VCaP (cell line): ENCODE data around the gene ANGEL1.

Experiments used
- H3K27ac ChIP-seq: fragments of 450-650 bp; 2 replicates; pipeline ENCODE4 v1.5.1; 2017
- TF ChIP-seq, protein P1 (sequence below): fragments of 450-650 bp; conservative IDR thresholded peaks from 2 replicates; pipeline ENCODE4 v1.5.1; 2017; ENCODE audit warnings: mild to moderate bottlenecking, moderate library complexity

Gene ANGEL1

DNA sequence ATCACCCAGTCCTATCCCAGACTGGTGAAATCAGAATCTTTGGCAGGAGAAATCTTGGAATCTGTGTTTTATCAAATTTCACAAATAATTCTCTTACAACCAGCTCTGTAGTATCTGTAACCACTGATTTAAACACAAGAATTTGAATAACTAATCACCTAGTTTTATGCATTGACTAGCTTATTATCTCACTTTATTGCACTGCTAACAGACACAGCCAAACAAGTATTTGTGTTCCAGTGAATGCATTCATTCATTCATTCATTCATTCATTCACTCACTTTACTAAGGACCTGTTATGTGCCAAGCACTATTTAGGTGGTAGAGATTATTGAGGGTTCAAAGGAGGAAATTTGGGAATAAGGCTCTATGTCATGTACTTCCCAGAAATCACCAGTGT lies 29.7 kb upstream of the ANGEL1 start:
- H3K27ac ChIP-seq, result no peak overlapping the region
- TF ChIP-seq, protein P1, sequence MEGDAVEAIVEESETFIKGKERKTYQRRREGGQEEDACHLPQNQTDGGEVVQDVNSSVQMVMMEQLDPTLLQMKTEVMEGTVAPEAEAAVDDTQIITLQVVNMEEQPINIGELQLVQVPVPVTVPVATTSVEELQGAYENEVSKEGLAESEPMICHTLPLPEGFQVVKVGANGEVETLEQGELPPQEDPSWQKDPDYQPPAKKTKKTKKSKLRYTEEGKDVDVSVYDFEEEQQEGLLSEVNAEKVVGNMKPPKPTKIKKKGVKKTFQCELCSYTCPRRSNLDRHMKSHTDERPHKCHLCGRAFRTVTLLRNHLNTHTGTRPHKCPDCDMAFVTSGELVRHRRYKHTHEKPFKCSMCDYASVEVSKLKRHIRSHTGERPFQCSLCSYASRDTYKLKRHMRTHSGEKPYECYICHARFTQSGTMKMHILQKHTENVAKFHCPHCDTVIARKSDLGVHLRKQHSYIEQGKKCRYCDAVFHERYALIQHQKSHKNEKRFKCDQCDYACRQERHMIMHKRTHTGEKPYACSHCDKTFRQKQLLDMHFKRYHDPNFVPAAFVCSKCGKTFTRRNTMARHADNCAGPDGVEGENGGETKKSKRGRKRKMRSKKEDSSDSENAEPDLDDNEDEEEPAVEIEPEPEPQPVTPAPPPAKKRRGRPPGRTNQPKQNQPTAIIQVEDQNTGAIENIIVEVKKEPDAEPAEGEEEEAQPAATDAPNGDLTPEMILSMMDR, result no peak

DNA sequence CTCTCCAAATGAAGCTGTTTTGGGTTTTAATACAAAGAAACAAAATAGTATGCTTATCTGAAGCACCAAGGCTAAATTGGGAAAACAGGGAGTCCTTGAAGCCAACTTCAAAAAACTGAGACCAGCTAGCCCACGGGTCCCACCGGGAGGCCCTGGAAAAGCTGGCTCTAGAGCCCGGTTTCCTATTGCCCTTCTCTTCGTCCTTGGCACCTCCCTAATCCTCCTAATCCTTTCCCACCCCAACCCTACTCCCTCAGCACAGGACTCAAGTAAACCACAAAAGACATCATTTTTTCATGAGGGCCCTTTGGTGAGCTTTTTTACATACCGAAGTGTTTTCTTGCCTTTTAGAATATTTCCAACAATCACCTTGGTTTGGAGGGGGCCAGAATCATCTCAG lies 24.8 kb upstream of the ANGEL1 start:
- H3K27ac ChIP-seq, result no peak overlapping the region
- TF ChIP-seq, protein P1, result no peak

DNA sequence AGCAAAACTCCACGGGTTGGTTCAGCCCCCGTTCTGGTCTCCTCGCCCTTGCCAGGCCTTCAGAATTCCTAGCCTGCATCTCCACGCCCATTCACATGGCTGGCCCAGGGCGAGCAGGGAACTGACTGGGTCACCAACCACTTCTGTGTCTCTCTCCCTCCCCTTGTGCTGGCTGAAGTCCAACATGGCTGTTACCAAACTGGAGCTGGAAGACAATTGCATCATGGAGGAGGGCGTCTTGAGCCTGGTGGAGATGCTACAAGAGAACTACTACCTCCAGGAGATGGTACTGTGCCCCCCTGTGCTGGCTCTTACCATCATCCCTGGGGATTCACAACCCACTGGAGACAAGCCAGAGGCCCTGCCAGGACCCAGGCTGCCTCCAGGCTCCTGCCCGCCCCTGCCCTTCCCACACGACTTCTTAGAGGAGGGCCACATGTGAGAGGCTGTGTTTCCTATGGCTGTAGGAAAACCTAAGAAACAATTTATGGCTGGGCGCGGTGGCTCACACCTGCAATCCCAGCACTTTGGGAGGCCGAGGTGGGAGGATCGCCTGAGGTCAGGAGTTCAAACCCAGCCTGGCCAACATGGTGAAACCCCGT lies 23.4 kb upstream of the ANGEL1 start:
- TF ChIP-seq, protein P1, result no peak

DNA sequence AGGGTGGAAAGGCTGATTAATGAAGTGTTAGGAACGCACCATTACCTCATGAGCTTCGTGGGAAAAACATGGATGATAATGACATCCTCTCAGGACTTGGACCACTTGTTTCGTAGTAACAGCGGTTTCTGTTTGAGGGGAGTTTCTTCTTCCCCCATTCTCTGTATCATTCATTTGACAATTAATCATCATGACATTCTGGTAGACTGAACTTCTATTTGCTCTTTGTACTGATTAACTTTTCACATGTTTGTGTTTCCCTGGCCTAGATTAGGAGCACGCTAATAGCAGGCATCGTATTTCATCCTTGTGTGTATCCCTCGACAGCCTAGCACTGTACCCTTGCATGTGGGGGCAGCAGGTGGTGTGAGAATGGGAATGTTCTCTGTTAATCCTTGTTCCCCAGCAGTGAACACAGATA lies 21.6 kb upstream of the ANGEL1 start:
- TF ChIP-seq, protein P1, result no peak
- H3K27ac ChIP-seq, result no peak overlapping the region; the same call in 1 of the 2 replicates

More for the DNA sequence above, 23.4 kb upstream of the ANGEL1 start:
- H3K27ac ChIP-seq, result no peak overlapping the region

DNA sequence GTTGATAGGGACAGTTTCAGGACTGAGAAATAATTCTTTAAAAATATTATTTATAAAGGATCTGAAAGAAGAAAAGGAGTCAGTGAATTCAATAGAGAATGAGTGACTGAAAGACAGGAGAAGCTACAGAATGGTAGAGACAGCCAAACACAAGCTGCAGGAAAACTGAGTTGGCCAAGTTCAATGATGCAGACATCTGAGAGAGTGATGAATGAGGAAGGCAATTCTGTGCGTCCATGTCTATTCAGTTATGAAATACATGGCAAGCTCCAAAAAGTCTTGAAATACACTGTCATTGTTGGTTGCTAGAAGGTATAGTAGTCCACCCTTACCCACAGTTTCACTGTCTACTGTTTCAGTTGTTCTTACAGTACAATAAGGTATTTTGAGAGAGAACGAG lies 20.3 kb upstream of the ANGEL1 start:
- TF ChIP-seq, protein P1, result no peak
- H3K27ac ChIP-seq, result no peak overlapping the region

DNA sequence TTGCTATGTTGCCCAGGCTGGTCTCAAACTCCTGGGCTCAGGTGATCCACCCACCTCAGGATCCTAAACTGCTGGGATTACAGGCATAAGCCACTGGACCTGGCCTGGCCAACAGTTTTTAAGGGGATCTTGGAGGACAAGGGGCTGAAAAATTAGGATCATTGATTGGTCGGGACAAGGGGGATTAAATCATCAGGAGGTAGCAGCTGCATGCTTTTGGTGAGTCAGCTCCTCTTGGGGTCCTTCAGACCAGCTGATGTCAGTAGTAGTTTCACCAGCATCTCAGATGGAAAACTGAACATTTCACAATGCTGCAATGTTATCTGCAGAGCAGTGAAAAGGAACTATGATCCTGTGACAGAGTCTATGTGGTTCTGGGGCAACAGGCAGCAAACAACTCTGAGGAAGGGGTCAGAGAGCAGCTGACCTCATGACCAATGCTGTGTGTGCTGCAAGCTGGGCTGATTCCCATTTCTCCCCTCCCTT lies 19.9 kb upstream of the ANGEL1 start:
- no peak overlapping the region for H3K27ac ChIP-seq
- TF ChIP-seq, protein P1, result no peak

DNA sequence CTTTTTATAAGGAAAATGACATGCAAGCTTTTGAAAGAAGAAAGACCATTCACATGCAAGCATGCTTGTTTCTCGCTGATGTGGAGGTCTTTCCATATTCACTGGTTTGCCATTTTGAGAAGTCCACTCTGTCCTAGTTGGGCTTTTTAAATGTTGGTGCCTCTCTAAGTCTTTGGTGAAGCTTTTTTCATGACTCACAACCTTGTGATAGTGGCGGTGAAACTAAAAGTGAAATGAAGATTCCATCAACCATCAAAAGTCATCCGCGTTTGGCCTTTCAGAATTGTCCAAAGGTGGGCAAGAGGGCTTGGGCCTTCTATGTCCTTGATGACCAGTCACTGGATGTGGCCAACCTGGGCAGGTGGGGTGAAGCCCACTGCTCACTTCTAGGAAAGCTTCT lies 17.9 kb upstream of the ANGEL1 start:
- TF ChIP-seq, protein P1, result no peak

More for the DNA sequence above, 17.9 kb upstream of the ANGEL1 start:
- H3K27ac ChIP-seq, result no peak overlapping the region
